Fibroblast of mammary gland (primary cell): ENCODE results near the gene ADRM1.
A peak's percentile ranks its signal among the peaks of the same experiment; 100 is the strongest.

Experiments
- DNase-seq: peaks from one replicate; pipeline ENCODE4 v3.0.0-alpha.2; 2010; ENCODE audit warnings: low read depth
- H3K4me3 ChIP-seq: 2 replicates; pipeline ENCODE4 v1.5.1; 2011; ENCODE audit warnings: low read depth, mild to moderate bottlenecking, low read length, moderate library complexity; ENCODE audit not compliant: control insufficient read depth
- TF ChIP-seq, protein P1 (sequence below): conservative IDR thresholded peaks from 2 replicates; pipeline ENCODE4 v1.5.1; 2011; ENCODE audit warnings: low read depth, low read length, inconsistent platforms; ENCODE audit not compliant: control insufficient read depth, insufficient read depth

Gene ADRM1

DNA sequence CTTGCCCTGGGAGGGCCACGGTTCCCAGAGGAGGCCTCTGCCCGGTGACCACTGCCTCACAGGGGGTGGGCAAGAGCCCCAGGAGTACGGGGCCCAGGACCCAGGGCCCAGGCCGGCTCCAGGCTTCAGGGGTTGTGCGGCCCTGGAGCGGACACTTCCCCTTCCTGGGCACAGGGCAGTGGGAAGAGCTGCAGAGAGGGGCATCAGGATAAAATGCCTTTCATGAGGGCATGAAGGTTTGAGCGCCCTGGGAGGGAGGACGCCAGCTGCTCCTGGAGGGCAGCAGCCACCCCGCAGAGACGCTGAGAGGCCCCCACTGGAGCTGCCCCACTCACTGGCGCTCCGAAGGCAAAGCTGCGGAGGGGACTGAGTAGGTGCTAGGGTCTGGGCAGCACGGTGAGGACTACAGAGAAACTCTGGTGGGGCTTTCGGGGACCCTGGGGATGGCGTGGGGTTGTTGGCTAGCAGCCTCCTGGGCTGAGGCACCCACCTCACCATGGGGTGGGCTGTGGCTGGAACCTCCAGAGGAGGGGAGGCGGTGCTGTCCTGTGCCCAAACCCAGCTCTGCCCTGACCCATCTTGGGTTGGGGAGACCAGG, 53.9 kb downstream of the ADRM1 start:
- H3K4me3 ChIP-seq, result no peak overlapping the region
- DNase-seq, result no peak
- TF ChIP-seq, protein P1, sequence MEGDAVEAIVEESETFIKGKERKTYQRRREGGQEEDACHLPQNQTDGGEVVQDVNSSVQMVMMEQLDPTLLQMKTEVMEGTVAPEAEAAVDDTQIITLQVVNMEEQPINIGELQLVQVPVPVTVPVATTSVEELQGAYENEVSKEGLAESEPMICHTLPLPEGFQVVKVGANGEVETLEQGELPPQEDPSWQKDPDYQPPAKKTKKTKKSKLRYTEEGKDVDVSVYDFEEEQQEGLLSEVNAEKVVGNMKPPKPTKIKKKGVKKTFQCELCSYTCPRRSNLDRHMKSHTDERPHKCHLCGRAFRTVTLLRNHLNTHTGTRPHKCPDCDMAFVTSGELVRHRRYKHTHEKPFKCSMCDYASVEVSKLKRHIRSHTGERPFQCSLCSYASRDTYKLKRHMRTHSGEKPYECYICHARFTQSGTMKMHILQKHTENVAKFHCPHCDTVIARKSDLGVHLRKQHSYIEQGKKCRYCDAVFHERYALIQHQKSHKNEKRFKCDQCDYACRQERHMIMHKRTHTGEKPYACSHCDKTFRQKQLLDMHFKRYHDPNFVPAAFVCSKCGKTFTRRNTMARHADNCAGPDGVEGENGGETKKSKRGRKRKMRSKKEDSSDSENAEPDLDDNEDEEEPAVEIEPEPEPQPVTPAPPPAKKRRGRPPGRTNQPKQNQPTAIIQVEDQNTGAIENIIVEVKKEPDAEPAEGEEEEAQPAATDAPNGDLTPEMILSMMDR, result no peak

DNA sequence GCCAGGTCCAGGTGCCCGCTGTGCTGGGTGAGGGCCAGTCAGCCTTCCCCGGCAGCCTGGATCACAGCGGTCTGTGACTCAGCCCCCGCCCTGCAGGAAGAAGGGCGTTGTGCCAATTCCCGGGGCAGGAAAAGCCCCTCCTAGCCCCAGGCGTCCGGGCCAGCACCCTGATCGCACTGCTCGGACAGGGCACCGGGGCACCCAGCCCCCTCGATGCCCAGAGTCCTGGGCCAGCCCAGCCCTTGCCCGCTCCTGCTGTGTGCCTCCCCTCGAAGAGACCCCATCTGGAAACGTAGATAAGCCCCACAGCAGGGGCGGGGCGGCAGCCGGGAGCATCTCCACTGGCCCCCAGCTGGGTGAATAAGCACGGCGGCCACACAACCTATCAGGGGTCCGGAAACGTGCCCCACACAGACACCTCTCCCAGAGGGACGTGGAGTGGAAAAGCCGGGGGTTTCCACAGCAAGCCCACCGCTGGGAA, 54.4 kb downstream of the ADRM1 start:
- TF ChIP-seq, protein P1, result no peak
- peak; percentile 64 for DNase-seq
- no peak overlapping the region for H3K4me3 ChIP-seq

DNA sequence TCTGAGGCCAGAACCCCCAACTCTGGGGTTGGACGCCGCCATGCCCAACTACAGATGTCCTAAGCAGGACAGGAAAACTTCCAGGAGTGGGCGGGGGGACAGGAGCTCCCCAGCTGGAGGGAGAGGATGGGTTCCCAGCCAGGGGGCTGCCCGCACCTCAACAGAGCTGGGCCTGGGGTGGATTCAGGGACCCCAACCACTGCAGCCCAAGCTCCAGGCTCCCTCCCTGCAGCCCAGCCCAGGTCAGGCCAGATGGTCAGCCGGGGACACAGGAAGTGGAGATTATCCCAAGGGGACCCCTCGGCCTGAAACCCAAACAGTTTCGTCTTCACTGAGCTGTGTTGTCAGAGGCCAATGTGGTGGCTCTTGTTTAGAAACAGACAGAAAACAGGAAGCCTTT, 54.9 kb downstream of the ADRM1 start:
- TF ChIP-seq, protein P1, result no peak
- DNase-seq, result no peak
- H3K4me3 ChIP-seq, result no peak overlapping the region
